Liver (tissue), 9 donors: Measurements from ENCODE around the gene PRIMPOL. TPM values are rescaled to one million over a fixed set of nuclear protein-coding genes. Genes with fewer than 3 reads are reported as not detected.
A peak's percentile ranks its signal among the peaks of the same experiment; 100 is the strongest.

Experiments
- DNase-seq: peaks from one replicate; pipeline ENCODE4 v3.0.0-alpha.2; 2017; ENCODE audit warnings: low spot score
- H3K27ac ChIP-seq, 2 donors: one replicate each; pipeline ENCODE4 v1.7.0; 2013; ENCODE audit warnings: inconsistent platforms in 2 of 2, low read length in 2 of 2, control low read depth in 1 of 2, low read depth in 1 of 2, mild to moderate bottlenecking in 1 of 2
- H3K27me3 ChIP-seq, 4 donors: one replicate each; pipeline versions ENCODE4 v1.6.1 to v1.7.0; 2013; ENCODE audit warnings: low read length in 3 of 4, inconsistent platforms in 1 of 4, mild to moderate bottlenecking in 1 of 4, moderate library complexity in 1 of 4; ENCODE audit not compliant: control insufficient read depth in 4 of 4, insufficient read depth in 4 of 4
- H3K36me3 ChIP-seq, 4 donors: one replicate each; pipeline versions ENCODE4 v1.6.1 to v1.7.0; 2013; ENCODE audit warnings: low read length in 3 of 4, mild to moderate bottlenecking in 3 of 4, low read depth in 1 of 4, moderate library complexity in 1 of 4; ENCODE audit not compliant: control insufficient read depth in 4 of 4, insufficient read depth in 3 of 4
- H3K4me1 ChIP-seq, 4 donors: one replicate each; pipeline versions ENCODE4 v1.6.1 to v1.7.0; 2013; ENCODE audit warnings: low read length in 3 of 4, mild to moderate bottlenecking in 3 of 4, moderate library complexity in 1 of 4; ENCODE audit not compliant: control insufficient read depth in 4 of 4, insufficient read depth in 4 of 4
- H3K4me3 ChIP-seq, 3 donors: one replicate each; pipeline versions ENCODE4 v1.6.1 to v1.7.0; 2013; ENCODE audit warnings: low read length in 3 of 3, control low read depth in 1 of 3, low read depth in 1 of 3, mild to moderate bottlenecking in 1 of 3
- H3K9ac ChIP-seq, 2 donors: one replicate each; pipeline ENCODE4 v1.7.0; 2013; ENCODE audit warnings: low read length in 2 of 2, mild to moderate bottlenecking in 2 of 2, moderate library complexity in 2 of 2, control low read depth in 1 of 2, low read depth in 1 of 2
- H3K9me3 ChIP-seq, 4 donors: one replicate each; pipeline versions ENCODE4 v1.6.1 to v1.7.0; 2013; ENCODE audit warnings: low read length in 3 of 4; ENCODE audit not compliant: control insufficient read depth in 4 of 4
- EGR1 ChIP-seq, 2 donors: IDR thresholded peaks; 2 replicates each; pipeline ENCODE4 v1.6.1; 2016 to 2018; ENCODE audit warnings: antibody characterized with exemption in 2 of 2, low read depth in 2 of 2
- FOXA1 ChIP-seq: IDR thresholded peaks from 2 replicates; pipeline ENCODE4 v1.6.1; 2016; ENCODE audit warnings: antibody characterized with exemption
- FOXA2 ChIP-seq: IDR thresholded peaks from 2 replicates; pipeline ENCODE4 v1.6.1; 2016; ENCODE audit warnings: antibody characterized with exemption
- GABPA ChIP-seq, 2 donors: IDR thresholded peaks in 1 of 2; conservative IDR thresholded peaks in 1 of 2; 2 replicates each; pipeline ENCODE4 v1.6.1; 2016; ENCODE audit warnings: antibody characterized with exemption in 2 of 2, mild to moderate bottlenecking in 1 of 2, moderate library complexity in 1 of 2
- HNF4A ChIP-seq, 2 donors: conservative IDR thresholded peaks; 2 replicates each; pipeline ENCODE4 v1.6.1; 2016; ENCODE audit warnings: antibody characterized with exemption in 2 of 2, mild to moderate bottlenecking in 2 of 2
- HNF4G ChIP-seq: IDR thresholded peaks from 2 replicates; pipeline ENCODE4 v1.6.1; 2016; ENCODE audit warnings: antibody characterized with exemption
- JUND ChIP-seq, 2 donors: IDR thresholded peaks; 2 replicates each; pipeline ENCODE4 v1.6.1; 2016; ENCODE audit warnings: antibody characterized with exemption in 2 of 2
- NR2F2 ChIP-seq: IDR thresholded peaks from 2 replicates; pipeline ENCODE4 v1.6.1; 2016; ENCODE audit warnings: antibody characterized with exemption
- RAD21 ChIP-seq, 2 donors: IDR thresholded peaks; 2 replicates each; pipeline ENCODE4 v1.6.1; 2016; ENCODE audit warnings: antibody characterized with exemption in 2 of 2, mild to moderate bottlenecking in 2 of 2
- RXRA ChIP-seq, 2 donors: IDR thresholded peaks; 2 replicates each; pipeline ENCODE4 v1.6.1; 2017 to 2018; ENCODE audit warnings: antibody characterized with exemption in 2 of 2, mild to moderate bottlenecking in 1 of 2
- SP1 ChIP-seq: IDR thresholded peaks from 2 replicates; pipeline ENCODE4 v1.6.1; 2018; ENCODE audit warnings: antibody characterized with exemption, mild to moderate bottlenecking
- TAF1 ChIP-seq: conservative IDR thresholded peaks from 2 replicates; pipeline ENCODE4 v1.6.1; 2016; ENCODE audit warnings: antibody characterized with exemption, mild to moderate bottlenecking
- YY1 ChIP-seq: IDR thresholded peaks from 2 replicates; pipeline ENCODE4 v1.6.1; 2016; ENCODE audit warnings: antibody characterized with exemption, mild to moderate bottlenecking
- WGBS: extraction: QIAGEN DNeasy Blood & Tissue Kit; methylation state at CpG from one replicate; pipeline ENCODE4 v1.1.7; 2013; 5-methylcytosine and 5-hydroxymethylcytosine counted together
- polyA plus RNA-seq, 2 donors: library from polyadenylated mRNA; stranded (reverse) in 1 of 2; unstranded in 1 of 2; fragments of 200-250 nt in 1 of 2; fragments of >200 nt in 1 of 2; fragmentation: Nextera tagmentation in 1 of 2; extraction: Ambion mirVana in 1 of 2; gene quantifications; one replicate each; pipeline versions ENCODE4 v1.2.1 to v1.2.3, GENCODE V29; 2013 to 2015
- total RNA-seq, 2 donors: library from RNA; depleted of rRNA; stranded (reverse); fragments of >200 nt; gene quantifications; one replicate each; pipeline ENCODE4 v1.2.3, GENCODE V29; 2014
- TF ChIP-seq, protein P1 (sequence below): IDR thresholded peaks from 2 replicates; pipeline ENCODE4 v1.6.1; 2016; ENCODE audit warnings: antibody characterized with exemption
- TF ChIP-seq, protein P2 (sequence below): fragments of 150-350 bp; IDR thresholded peaks from 2 replicates; pipeline ENCODE4 v1.5.1; 2017; ENCODE audit warnings: improper control_type of control experiment, low read depth, low read length; ENCODE audit not compliant: missing input control
- TF ChIP-seq, protein P3 (sequence below): IDR thresholded peaks from 2 replicates; pipeline ENCODE4 v1.6.1; 2016; ENCODE audit warnings: antibody characterized with exemption
- TF ChIP-seq, protein P4 (sequence below): IDR thresholded peaks from 2 replicates; pipeline ENCODE4 v1.6.1; 2016; ENCODE audit warnings: antibody characterized with exemption, mild to moderate bottlenecking
- TF ChIP-seq, protein P5 (sequence below): IDR thresholded peaks from 2 replicates; pipeline ENCODE4 v1.6.1; 2016; ENCODE audit warnings: antibody characterized with exemption
- donor health status: healthy.
- donor health status: healthy.
- donor health status: healthy.
- donor health status: healthy.
- donor health status: healthy.

Gene PRIMPOL
- total and polyA plus RNA-seq, 4 donors = 2.2 to 7.3 (median 5.5) TPM

DNA sequence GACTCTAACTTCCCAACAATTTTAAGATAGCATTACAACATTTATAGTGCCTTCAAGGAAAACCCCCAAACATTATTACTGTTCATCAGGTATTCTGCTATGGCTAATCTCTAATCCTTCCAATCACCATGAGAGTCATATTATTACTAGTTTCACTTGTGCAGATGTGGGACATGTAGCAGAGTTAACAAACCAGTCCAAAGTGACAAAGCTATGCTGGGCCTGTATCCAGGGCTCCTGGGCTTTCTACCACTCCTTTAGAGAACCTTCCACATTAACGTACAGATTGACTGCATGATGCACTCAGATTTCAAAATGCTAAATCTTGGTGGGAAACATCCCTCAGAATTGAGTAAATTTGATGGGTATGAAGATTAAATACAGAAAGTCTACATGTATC lies 16.7 kb upstream of the PRIMPOL start:
- TF ChIP-seq NR2F2 (no peak), FOXA2 (no peak), RAD21 (IDR thresholded peaks at IDR 0.05) (no peak), HNF4G (no peak), SP1 (no peak), HNF4A (conservative IDR thresholded peaks at IDR 0.05) (no peak), GABPA (IDR thresholded peaks at IDR 0.05 in 1 of 2, conservative IDR thresholded peaks at IDR 0.05 in 1 of 2) (no peak), FOXA1 (no peak), YY1 (no peak), TAF1 (no peak), RXRA (IDR thresholded peaks at IDR 0.05) (no peak), EGR1 (IDR thresholded peaks at IDR 0.05; ENCODE audit: low read depth in 2 of 2) (no peak)
- TF ChIP-seq, protein P1, sequence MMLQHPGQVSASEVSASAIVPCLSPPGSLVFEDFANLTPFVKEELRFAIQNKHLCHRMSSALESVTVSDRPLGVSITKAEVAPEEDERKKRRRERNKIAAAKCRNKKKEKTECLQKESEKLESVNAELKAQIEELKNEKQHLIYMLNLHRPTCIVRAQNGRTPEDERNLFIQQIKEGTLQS = no peak
- TF ChIP-seq, protein P2, sequence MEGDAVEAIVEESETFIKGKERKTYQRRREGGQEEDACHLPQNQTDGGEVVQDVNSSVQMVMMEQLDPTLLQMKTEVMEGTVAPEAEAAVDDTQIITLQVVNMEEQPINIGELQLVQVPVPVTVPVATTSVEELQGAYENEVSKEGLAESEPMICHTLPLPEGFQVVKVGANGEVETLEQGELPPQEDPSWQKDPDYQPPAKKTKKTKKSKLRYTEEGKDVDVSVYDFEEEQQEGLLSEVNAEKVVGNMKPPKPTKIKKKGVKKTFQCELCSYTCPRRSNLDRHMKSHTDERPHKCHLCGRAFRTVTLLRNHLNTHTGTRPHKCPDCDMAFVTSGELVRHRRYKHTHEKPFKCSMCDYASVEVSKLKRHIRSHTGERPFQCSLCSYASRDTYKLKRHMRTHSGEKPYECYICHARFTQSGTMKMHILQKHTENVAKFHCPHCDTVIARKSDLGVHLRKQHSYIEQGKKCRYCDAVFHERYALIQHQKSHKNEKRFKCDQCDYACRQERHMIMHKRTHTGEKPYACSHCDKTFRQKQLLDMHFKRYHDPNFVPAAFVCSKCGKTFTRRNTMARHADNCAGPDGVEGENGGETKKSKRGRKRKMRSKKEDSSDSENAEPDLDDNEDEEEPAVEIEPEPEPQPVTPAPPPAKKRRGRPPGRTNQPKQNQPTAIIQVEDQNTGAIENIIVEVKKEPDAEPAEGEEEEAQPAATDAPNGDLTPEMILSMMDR = no peak
- TF ChIP-seq, protein P3, sequence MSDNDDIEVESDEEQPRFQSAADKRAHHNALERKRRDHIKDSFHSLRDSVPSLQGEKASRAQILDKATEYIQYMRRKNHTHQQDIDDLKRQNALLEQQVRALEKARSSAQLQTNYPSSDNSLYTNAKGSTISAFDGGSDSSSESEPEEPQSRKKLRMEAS = no peak
- H3K27me3 ChIP-seq = no peaks in the 10 kb centered on the region
- WGBS = 69% methylated on average over 1 of the region's 1 CpG
- no peak for DNase-seq
- peaks cover 11 to 46% (median 38%) of the 10 kb centered on the region in 4 donors for H3K36me3 ChIP-seq
- no peaks in the 10 kb centered on the region for H3K9me3 ChIP-seq
- H3K9ac ChIP-seq = no peak overlapping the region
- H3K4me1 ChIP-seq = peaks cover 5 to 11% (median 8%) of the 10 kb centered on the region in 4 donors
- no peak overlapping the region for H3K27ac ChIP-seq
- no peak overlapping the region for H3K4me3 ChIP-seq

DNA sequence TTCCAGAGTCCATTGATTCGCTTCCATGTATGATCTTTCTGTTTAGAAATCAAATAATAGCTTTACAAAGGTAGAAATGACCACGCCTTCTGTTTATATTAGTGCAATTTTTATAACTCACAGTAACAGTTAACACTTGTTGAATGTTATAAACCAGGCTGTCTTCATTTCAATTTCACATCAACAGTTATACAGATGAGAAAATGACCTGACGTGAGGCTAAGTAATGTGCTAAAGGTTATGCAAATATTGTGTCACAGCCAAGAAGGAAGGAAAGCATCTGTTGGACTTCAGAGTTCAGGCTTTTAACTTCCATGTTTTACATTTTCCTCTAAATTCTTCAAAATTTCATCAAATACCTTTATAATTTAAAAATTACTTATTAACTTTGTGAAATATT lies 14.2 kb upstream of the PRIMPOL start:
- TF ChIP-seq, protein P2 = no peak
- TF ChIP-seq FOXA1 (no peak), YY1 (peak; percentile 33), SP1 (peak; percentile 37), TAF1 (no peak), NR2F2 (no peak), HNF4A (conservative IDR thresholded peaks at IDR 0.05) (peak; percentile 72 to 73), EGR1 (IDR thresholded peaks at IDR 0.05; ENCODE audit: low read depth in 2 of 2) (no peak), RXRA (IDR thresholded peaks at IDR 0.05) (peak; percentile 76 to 82), FOXA2 (peak; percentile 39), GABPA (IDR thresholded peaks at IDR 0.05 in 1 of 2, conservative IDR thresholded peaks at IDR 0.05 in 1 of 2) (no peak), JUND (IDR thresholded peaks at IDR 0.05) (peak in 1 of 2 donors; percentile 22), RAD21 (IDR thresholded peaks at IDR 0.05) (peak; percentile 21 to 46), HNF4G (peak; percentile 17)
- TF ChIP-seq, protein P3 = peak; percentile 26
- TF ChIP-seq, protein P1 = no peak
- TF ChIP-seq, protein P4, sequence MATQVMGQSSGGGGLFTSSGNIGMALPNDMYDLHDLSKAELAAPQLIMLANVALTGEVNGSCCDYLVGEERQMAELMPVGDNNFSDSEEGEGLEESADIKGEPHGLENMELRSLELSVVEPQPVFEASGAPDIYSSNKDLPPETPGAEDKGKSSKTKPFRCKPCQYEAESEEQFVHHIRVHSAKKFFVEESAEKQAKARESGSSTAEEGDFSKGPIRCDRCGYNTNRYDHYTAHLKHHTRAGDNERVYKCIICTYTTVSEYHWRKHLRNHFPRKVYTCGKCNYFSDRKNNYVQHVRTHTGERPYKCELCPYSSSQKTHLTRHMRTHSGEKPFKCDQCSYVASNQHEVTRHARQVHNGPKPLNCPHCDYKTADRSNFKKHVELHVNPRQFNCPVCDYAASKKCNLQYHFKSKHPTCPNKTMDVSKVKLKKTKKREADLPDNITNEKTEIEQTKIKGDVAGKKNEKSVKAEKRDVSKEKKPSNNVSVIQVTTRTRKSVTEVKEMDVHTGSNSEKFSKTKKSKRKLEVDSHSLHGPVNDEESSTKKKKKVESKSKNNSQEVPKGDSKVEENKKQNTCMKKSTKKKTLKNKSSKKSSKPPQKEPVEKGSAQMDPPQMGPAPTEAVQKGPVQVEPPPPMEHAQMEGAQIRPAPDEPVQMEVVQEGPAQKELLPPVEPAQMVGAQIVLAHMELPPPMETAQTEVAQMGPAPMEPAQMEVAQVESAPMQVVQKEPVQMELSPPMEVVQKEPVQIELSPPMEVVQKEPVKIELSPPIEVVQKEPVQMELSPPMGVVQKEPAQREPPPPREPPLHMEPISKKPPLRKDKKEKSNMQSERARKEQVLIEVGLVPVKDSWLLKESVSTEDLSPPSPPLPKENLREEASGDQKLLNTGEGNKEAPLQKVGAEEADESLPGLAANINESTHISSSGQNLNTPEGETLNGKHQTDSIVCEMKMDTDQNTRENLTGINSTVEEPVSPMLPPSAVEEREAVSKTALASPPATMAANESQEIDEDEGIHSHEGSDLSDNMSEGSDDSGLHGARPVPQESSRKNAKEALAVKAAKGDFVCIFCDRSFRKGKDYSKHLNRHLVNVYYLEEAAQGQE = no peak
- TF ChIP-seq, protein P5, sequence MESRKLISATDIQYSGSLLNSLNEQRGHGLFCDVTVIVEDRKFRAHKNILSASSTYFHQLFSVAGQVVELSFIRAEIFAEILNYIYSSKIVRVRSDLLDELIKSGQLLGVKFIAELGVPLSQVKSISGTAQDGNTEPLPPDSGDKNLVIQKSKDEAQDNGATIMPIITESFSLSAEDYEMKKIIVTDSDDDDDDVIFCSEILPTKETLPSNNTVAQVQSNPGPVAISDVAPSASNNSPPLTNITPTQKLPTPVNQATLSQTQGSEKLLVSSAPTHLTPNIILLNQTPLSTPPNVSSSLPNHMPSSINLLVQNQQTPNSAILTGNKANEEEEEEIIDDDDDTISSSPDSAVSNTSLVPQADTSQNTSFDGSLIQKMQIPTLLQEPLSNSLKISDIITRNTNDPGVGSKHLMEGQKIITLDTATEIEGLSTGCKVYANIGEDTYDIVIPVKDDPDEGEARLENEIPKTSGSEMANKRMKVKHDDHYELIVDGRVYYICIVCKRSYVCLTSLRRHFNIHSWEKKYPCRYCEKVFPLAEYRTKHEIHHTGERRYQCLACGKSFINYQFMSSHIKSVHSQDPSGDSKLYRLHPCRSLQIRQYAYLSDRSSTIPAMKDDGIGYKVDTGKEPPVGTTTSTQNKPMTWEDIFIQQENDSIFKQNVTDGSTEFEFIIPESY = peak; percentile 21
- WGBS = 38% methylated on average over 3 of the region's 3 CpGs
- peaks cover 11 to 39% (median 22%) of the 10 kb centered on the region in 4 donors for H3K36me3 ChIP-seq

More for the DNA sequence above, 14.2 kb upstream of the PRIMPOL start:
- Histone ChIP-seq H3K4me3 (no peak overlapping the region), H3K4me1 (peaks cover 7 to 11% (median 8%) of the 10 kb centered on the region in 4 donors), H3K9me3 (no peaks in the 10 kb centered on the region), H3K27me3 (no peaks in the 10 kb centered on the region), H3K9ac (no peak overlapping the region), H3K27ac (no peak overlapping the region)
- no peak for DNase-seq
